ENCODE results near the gene ZNF503.

The ZNF503 gene

GRCh38 chr10:75403144-75403938 is 1.8 kb upstream of the ZNF503 start:
- H3K4me3 ChIP-seq (replicated peaks; ENCODE audit: low read depth, low read length): peak overlapping the region; percentile 96
- no peak for TF ChIP-seq CTCF (IDR thresholded peaks at IDR 0.05; ENCODE audit: low read length, missing control alignments)
- no peak for DNase-seq (ENCODE audit: low read depth)

- no peak for TF ChIP-seq CTCF (IDR thresholded peaks at IDR 0.05; ENCODE audit: low read length, missing control alignments)
- no peak for DNase-seq (ENCODE audit: low read depth)
- peak overlapping the region; percentile 96 for H3K4me3 ChIP-seq (replicated peaks; ENCODE audit: low read depth, low read length)
These were observed 1.1 kb upstream of the ZNF503 start for GRCh38 chr10:75402486-75403143.

DNA sequence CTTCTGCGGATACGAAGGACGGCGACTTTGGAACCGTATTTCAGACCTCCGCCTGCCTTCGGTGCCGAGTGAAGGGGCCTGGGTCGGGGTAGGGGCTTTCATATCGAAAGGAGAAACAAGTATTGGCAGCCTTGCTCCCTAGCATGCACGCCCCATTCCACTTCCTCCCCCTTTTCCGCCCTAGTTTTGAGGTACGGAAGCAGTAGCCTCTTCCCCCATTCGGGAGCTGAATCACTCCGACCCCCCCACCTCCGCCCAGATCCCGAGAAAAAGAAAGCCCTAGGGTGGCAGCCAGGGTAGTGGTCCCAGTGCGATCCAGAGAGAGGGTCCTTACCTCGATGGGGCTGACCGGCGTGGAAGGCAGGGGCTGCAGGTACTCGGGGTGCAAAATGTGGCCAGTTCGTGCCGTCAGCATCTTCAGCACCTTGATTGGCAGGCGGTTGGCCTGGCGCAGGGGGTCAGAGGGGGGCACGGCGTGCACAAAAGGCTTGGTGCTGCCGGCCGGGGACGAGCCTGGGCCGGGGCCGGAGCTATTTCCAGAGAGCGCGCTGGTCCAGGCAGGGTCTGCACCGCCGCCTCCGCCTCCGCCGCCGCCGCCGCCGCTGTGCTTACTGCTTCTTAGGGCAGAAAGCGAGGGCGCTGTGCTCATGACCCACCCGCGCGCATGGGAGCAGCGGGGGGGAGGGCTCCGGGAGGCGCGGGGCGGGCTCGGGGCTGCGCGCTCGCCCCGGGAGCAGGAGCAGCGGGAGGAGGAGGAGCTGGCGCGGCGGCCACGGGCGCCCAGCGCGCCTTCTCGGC is 594 bp downstream of the ZNF503 start:
- TF ChIP-seq CTCF (IDR thresholded peaks at IDR 0.05; ENCODE audit: low read length, missing control alignments): no peak
- DNase-seq (ENCODE audit: low read depth): peak; percentile 71
- peak overlapping the region; percentile 96 for H3K4me3 ChIP-seq (replicated peaks; ENCODE audit: low read depth, low read length)

DNA sequence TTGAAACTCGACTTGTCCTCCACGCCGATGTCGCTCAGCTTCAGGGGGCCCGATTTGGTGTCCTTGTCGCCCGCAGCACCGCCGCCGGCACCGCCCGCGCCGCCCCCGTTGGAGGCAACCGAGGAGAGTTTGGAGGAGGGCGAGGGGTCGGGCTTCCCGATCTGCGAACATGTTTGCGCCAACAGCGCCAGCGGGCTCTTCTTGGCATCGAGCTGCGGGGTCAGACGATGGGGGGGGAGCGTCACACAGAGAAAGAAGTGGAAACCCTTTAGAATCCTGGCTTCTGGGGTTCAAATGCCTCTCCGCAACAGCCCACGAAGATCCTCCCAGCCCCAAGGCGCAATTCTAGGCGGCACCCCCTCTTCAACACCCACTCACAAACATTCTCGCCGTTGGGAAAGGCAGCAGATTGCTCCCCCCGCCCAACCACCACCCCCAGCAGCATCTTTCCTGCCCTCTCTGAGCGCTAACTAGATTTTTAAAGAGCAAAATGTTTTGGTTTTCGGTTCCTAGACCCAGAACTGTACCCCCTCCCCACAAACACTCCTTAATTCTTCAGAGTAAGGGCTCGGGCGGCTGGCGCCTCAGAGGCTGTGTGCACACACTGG is 1.3 kb downstream of the ZNF503 start:
- TF ChIP-seq CTCF (IDR thresholded peaks at IDR 0.05; ENCODE audit: low read length, missing control alignments): no peak
- no peak for DNase-seq (ENCODE audit: low read depth)
- peak overlapping the region; percentile 96 for H3K4me3 ChIP-seq (replicated peaks; ENCODE audit: low read depth, low read length)

- DNase-seq (ENCODE audit: low read depth): peak; percentile 86
- peak; percentile 43 for TF ChIP-seq CTCF (IDR thresholded peaks at IDR 0.05; ENCODE audit: low read length, missing control alignments)
- H3K4me3 ChIP-seq (replicated peaks; ENCODE audit: low read depth, low read length): peak overlapping the region; percentile 96
These were observed 2.0 kb downstream of the ZNF503 start for GRCh38 chr10:75399461-75400162.
